Right hindlimb (tissue), 1 donor: ENCODE results near the gene NEK6.

Experiments used
- DNase-seq: peaks from one replicate; pipeline ENCODE4 v3.0.0-alpha.2; 2018

Gene NEK6

DNA sequence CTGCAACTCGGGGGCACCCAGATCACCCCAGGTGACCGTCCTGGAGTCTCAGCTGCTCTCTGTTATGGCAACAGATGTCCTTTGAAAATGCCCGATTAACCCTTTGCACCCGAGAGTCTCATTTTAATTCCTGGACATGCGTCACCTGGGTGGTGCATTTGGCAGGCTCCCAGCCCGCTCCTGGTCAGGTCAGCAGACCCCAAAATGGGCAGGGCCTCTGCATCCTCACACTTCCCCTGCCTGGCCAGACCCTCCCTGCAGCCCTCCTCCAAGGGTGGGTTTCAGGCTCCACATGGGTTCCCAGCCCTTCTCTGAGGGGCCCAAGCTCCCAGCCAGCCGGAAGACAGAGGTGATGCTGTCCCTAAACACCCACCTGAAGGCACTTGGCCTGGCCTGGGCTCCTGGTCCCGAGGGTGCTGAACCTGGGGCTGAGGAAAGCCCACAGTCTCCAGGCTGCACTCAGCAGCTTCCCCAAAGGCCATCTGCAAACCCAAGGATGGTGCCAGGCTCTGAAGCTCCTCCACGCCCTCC, 88.1 kb downstream of the NEK6 start:
- DNase-seq, result no peak

DNA sequence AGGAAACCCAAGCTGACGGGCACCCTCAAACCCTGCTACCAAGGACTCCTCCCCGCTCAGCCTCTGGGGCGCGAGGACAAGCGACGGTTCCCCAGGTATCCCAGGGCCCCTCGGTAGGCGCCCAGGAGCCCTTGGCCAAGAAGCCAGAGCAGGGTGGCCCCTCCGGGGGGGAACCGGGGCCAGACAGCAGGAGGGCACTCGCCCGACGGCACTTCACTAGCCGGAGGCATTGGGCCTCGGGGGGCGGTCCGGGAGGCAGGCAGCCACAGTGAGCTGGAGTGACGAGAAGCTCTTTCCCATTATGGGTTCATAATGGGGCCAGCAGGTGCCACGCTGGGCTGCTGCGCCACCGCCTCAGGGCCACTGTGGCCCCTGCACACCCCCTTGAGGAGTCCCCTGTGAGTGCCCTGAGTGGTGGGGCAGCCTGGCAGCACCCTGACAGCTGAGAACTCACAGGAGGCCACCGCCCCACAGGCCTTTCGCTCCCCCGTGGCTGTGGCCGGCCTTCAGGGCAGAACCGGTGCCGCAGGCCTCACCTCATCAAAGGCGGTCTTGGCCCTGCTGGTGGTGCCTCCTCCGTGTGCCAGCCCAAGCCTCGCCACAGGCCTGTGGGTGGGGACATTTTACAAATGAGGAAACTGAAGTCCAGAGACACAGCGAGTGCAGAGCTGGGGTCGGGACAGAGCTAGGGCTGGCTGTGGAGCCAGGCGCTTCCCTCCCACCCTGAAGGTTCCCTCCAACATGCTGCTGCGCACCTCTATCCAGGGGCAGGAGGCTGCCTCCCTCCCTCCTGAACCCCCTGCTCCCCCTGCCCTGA, 88.8 kb downstream of the NEK6 start:
- DNase-seq, result no peak

DNA sequence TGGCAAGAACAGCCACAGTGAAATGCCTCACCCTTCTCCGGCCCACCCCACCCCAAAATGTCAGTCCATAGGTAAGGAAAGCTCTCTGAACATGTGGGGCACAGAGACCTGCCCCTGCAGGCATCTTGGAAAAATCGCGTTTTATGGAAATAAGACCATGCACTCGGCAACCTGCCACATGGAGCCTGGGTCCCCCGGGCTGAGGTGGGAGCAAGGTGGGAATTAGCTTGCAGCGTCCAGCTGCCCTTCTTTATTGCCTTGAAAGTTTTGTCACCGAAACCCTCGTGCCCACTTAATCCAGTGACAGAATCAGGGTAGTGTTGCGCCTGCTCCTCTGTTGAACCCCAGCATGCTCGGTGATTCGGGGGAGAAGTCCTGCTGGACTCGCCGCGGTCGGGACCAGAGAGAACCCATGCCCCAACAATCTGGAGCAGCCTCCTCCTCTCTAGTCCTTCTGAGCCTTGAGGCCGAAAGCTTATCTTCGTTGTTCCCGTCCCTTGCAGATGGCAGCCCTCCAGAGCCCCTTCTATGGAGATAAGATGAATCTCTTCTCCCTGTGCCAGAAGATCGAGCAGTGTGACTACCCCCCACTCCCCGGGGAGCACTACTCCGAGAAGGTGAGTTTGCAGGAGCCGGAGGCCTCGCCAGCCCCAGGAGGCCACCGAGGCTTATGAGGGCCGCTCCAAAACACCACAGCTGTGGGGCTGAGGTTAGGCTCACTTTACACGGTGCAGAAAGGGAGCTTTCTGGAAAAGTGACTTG, 89.6 kb downstream of the NEK6 start:
- no peak for DNase-seq

DNA sequence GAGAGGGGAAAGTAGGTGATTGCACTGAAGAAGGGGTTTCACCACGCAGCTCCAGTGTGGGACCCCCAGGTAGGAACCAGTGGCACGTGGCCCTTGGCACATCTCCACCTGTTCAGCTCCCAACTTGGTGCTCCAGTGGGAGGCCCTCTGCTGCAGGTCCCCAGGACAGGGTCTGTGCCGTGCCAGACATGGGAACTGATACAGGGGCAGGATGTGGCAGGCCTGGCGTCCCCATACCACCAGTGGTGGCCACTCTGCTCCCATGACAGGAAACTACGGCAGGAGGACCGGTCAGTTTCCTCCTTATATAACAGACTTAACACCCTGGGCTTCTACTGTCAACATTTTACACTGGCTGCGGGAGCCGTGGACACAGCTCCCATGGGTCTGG, 90.2 kb downstream of the NEK6 start:
- DNase-seq, result no peak

- no peak for DNase-seq
Measured at GRCh38 chr9:124348363-124348762, 90.6 kb downstream of the NEK6 start.

DNA sequence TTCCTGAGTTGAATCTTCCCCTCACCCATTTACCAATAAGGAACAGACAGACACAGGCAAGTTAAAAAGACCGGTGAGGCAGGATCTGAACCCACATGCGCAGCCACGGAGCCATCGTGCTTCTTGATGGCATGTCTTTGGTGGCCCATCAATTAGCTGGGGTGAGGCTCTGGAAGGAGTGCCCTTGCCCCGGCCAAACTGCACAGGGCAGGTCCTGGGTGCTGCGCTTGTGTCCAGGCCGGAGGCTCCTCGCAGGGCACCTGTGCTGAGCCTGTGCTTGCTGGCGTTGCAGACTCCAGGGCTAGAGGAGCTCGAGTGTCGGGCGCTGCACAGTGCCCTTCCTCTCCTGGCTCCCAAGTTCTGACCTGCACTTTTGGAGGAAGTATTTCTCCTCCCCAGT, 91.1 kb downstream of the NEK6 start:
- DNase-seq, result no peak

- no peak for DNase-seq
Measured at GRCh38 chr9:124349267-124349666, 91.5 kb downstream of the NEK6 start.

DNA sequence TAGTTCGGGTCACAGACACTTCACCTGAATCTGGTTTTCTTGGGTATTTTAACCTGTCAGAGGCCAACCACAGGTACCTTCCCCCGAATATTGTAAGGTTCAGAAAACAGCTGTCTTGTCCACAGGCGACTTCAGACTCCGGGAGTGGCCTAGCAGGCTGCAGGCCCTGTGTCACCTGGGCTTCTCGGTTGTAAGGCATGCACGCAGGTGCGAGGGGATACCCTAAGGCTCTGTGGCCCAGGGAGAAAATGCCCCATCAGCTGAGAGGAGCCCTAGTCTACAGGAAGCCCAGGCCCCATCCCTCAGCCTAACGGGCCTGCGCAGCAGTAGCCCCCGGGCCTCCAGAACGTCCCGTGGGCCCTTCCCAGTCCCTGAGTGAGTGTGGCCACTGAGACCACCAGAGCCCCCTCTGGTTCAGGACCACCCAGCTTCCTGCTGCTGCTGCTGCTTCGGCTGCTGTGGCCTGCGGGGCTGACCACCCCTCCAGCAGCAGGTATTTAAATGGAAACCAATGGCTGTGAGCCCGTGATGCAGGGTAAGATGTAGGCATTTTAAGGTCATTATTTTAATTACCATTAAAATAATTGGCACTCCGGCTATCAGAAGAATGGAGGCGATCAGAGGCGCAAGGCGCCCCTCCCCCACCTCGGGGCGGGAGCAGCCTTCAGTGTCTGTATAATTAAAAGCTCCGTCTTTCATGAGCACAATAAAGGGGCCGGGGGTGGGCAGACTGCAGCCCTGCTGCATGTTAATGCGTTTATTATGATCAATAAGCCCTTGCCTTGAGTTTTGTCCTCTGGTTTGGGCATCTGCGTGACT, 92.1 kb downstream of the NEK6 start:
- DNase-seq, result no peak

DNA sequence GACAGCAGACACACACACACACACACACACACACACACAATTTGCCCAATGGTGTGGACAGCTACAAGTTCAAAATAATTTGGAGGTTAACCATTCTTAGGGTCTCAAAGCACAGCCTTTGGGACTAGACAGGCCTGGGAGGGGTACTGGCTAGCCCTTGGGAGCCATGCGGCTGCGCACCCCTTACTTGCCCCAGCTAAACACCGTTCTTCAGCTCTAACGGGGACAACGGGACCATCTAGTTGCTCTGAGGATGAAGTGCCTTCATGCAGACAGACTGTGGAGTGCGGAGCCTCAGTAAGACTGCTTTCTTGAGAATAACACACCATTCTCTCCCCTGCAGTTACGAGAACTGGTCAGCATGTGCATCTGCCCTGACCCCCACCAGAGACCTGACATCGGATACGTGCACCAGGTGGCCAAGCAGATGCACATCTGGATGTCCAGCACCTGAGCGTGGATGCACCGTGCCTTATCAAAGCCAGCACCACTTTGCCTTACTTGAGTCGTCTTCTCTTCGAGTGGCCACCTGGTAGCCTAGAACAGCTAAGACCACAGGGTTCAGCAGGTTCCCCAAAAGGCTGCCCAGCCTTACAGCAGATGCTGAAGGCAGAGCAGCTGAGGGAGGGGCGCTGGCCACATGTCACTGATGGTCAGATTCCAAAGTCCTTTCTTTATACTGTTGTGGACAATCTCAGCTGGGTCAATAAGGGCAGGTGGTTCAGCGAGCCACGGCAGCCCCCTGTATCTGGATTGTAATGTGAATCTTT, 92.9 kb downstream of the NEK6 start:
- DNase-seq, result no peak

GRCh38 chr9:124351672-124352468, 94.1 kb downstream of the NEK6 start:
- DNase-seq, result no peak

DNA sequence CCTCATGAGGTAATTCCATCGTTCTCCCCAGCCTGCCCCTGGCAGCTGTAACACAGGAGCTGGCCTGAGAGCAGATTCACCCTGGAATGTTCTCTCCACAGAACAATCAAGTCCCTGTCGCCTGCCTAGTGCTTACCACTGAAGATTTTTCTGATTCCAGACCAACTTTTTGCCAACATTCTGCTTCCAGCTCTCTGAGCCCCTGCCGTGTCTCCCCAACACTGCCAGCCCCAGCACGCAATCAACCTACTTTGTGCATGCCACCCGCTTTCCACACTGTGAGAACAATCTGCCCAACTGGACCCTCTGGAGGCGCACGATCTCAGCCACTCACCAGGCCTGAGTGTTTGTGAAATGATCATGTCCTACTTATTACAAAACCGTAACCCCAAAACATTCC, 94.9 kb downstream of the NEK6 start:
- DNase-seq, result no peak

- DNase-seq, result no peak
Measured at GRCh38 chr9:124353166-124353768, 95.5 kb downstream of the NEK6 start.

DNA sequence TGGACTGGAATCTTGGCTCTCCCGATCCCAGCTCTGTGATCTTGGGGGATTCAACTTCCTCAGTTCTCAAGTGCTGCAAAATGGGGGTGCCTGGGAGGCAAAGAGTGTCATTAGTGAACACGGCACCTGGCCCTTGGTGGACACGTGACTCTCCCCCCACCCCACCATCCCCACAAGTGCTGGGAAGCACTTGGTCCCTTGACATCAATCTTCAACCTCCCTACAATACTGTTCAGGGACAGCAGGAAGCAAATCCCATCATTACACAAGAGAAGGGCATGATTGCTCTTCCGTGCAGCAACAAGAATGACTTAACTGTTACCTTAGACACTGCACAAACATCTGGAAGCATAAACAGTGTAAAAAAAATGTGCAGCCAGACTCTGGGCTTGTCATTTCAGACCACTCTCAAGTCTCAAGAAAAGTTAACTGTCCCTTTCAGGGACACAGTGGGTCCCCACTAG, 96.1 kb downstream of the NEK6 start:
- no peak for DNase-seq

- DNase-seq, result no peak
Measured at GRCh38 chr9:124354346-124355038, 96.7 kb downstream of the NEK6 start.

DNA sequence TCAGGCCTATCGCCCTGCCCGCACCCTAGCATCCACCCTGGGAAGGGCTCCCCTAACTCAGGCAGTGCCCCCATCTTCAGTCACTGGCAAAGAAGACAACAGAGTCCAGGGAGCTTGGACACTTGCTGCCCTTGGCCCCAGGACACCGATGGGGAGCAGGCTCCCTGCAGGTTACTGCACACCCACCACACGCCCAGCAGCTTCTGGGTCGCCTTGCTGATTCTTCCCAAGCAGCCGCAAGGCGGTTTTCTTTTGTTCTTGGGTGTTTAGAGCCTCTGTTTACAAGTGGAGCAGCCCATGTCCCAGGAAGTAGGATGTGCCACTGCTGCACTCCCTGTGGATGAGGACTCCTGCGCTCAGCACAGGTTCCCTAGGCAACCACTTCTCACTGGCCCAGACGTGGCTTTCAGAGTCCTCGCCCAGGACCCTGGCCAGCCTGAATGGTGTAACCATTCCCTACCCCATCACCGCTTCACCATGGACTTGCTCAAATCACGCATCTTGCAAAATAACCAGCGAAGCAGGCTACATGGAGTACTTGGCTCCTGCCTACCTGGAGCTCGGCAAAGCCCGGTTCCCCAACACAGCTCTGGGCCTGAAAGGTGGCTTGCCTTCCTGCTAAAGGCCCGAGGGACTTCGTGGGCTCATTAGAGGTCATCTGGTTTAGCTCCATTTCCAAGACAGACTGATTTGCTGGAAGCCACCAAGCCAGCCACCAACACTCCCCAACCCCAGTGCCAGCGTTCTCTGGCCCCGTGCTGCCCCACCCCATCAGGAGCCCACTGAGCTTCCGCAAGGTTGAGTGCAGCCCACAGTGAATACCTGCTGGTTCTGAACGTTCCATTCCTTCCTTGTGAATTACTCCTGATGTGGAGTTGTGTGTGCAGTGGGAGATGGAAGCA, 97.5 kb downstream of the NEK6 start:
- DNase-seq, result no peak

DNA sequence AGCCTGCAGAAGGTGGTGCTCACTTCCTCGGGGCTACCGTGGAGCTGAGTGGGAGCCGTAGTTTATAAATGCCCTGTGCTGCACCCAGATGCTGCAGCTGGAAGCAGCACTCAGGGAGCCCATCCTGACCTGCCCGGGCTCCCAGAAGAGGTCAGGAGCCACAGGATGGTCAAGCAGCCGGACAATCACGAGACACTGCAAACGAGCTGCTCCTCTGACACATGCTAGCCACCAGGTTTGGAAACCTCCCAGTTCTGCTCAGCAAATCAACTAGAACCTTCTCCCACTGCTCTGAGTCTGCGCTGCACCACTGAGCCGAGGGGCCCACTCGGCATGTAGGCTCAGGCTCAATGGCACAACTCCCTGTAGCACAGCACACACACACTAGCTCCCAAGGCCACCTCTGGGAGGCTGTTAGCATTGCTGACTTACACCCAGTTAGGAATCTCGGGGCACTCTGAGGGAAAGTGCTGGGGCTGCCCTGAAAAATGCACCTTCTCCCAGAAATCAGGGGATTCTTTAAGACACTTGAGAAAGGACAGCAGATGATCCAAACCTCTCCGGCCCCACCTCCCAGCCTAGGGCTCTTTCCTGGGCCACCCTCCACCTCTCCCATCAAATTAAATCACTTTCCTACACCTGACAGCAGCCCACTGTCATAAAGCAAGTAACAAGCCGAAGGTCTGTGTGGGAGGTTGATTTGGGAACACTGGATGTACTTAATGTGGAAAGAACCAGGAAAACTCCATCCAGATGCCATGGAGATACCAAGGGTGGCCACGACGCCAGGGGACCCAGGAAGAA, 98.4 kb downstream of the NEK6 start:
- no peak for DNase-seq

GRCh38 chr9:124356745-124357390, 99.1 kb downstream of the NEK6 start:
- no peak for DNase-seq
